ENCODE results near the gene CDC45.

Gene CDC45

GRCh38 chr22:19568337-19569275 is 88.9 kb downstream of the CDC45 start:
- DNase-seq = no peak

- DNase-seq = no peak
Observed at GRCh38 chr22:19569276-19569640, 89.5 kb downstream of the CDC45 start.

DNA sequence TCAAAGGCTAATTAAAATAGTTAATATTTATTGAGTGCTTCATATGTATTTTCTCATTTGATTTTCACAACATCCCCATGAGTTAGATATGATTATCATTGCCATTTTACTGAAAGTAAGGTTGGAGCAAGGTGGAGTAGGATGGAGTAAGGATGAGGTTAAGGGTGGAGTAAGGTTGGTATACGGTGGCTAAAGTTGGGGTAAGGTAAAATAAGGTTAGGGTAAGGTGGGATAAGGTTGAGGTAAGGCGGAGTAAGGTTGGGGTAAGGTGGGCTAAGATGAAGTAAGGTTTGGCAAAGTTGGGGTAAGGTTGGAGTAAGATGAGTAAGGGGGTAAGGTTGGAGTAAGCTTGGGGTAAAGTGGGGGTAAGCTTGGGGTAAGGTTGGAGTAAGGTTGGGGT is 90.3 kb downstream of the CDC45 start:
- DNase-seq = no peak

Measured in NCI-H187 treated with DMSO at 0.1 percent for 48 hours (cell line).